NB4 (cell line): ENCODE measurements around the gene MYRFL.

Experiments
- DNase-seq: peaks from one replicate; pipeline ENCODE4 v3.0.0; 2010; ENCODE audit warnings: low read depth
- H3K4me3 ChIP-seq: one replicate; pipeline ENCODE4 v1.5.1; 2011; ENCODE audit warnings: mild to moderate bottlenecking, low read depth, low read length, moderate library complexity
- MYC ChIP-seq: IDR thresholded peaks from 2 replicates; pipeline ENCODE4 v1.6.1; 2011; ENCODE audit warnings: low read depth, low read length
- POLR2A ChIP-seq: IDR thresholded peaks from 2 replicates; pipeline ENCODE4 v1.6.1; 2011; ENCODE audit warnings: mild to moderate bottlenecking; ENCODE audit not compliant: insufficient read length; ENCODE audit errors: extremely low read depth
- TF ChIP-seq, protein P1 (sequence below): IDR thresholded peaks from 2 replicates; pipeline ENCODE4 v1.6.1; 2011; ENCODE audit warnings: low read depth, low read length
- TF ChIP-seq, protein P2 (sequence below): IDR thresholded peaks from one replicate; pipeline ENCODE4 v1.5.1; 2012; ENCODE audit warnings: low read depth, low read length

MYRFL gene

DNA sequence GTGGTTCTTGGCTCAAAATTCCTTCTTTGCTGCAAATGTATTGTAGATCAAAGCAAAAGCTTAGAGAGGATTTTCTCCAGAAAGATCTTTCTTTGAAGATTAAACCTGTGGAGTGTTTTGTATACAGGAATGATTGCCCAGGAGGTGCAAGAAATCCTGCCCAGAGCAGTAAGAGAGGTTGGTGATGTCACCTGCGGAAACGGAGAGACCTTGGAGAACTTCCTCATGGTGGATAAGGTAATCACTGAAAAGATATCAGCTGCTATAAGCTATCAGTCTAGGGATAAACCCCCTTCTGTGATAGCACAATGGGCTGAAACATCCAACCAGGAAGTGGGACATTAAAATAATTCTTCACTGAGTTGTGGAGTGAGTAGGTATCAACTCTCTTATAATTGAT lies 85.7 kb downstream of the MYRFL start:
- no peak overlapping the region for H3K4me3 ChIP-seq
- no peak for TF ChIP-seq POLR2A
- TF ChIP-seq, protein P1, sequence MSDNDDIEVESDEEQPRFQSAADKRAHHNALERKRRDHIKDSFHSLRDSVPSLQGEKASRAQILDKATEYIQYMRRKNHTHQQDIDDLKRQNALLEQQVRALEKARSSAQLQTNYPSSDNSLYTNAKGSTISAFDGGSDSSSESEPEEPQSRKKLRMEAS = no peak
- TF ChIP-seq MYC = no peak
- TF ChIP-seq, protein P2, sequence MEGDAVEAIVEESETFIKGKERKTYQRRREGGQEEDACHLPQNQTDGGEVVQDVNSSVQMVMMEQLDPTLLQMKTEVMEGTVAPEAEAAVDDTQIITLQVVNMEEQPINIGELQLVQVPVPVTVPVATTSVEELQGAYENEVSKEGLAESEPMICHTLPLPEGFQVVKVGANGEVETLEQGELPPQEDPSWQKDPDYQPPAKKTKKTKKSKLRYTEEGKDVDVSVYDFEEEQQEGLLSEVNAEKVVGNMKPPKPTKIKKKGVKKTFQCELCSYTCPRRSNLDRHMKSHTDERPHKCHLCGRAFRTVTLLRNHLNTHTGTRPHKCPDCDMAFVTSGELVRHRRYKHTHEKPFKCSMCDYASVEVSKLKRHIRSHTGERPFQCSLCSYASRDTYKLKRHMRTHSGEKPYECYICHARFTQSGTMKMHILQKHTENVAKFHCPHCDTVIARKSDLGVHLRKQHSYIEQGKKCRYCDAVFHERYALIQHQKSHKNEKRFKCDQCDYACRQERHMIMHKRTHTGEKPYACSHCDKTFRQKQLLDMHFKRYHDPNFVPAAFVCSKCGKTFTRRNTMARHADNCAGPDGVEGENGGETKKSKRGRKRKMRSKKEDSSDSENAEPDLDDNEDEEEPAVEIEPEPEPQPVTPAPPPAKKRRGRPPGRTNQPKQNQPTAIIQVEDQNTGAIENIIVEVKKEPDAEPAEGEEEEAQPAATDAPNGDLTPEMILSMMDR = no peak
- DNase-seq = no peak

DNA sequence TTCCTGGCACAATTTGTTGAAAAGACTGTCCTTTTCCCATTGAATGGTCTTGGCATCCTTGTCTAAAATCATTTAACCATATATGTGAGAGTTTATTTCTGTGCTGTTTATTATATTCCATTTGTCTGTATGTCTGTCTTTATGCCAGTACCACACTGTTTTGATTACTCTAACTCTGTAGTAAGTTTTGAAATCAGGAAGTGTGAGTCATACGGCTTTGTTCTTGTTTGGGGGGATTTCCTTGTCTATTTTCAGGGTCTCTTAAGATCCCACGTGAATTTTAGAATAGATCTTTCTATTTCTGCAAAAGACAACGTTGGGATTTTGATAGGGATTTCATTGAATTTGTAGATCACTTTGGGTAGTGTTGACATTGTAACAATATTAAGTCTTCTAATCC lies 88.5 kb downstream of the MYRFL start:
- H3K4me3 ChIP-seq = no peak overlapping the region
- DNase-seq = peak; percentile 11
- TF ChIP-seq, protein P2 = no peak
- TF ChIP-seq MYC (no peak), POLR2A (no peak)
- TF ChIP-seq, protein P1 = no peak

DNA sequence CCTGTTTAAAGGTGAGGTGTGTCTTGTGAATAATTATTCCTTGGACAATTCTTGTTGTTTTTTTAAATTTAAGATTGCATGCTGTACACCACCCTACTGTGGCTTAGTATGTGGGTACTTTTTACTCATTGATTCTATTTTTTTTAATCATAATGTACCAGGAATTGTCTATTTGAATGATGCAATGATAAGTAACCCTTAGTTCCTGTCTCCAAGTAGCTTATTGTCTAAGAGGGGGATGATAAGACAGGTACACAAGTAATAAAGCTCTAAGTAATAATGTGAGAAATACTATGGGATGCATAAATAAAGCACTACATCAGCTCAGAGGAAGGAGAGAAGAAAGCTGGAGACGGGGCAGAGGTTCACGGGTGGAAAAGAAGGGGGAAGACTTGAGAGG lies 90.9 kb downstream of the MYRFL start:
- H3K4me3 ChIP-seq = no peak overlapping the region
- TF ChIP-seq POLR2A = no peak
- TF ChIP-seq MYC = no peak
- TF ChIP-seq, protein P2 = no peak
- TF ChIP-seq, protein P1 = no peak
- no peak for DNase-seq

DNA sequence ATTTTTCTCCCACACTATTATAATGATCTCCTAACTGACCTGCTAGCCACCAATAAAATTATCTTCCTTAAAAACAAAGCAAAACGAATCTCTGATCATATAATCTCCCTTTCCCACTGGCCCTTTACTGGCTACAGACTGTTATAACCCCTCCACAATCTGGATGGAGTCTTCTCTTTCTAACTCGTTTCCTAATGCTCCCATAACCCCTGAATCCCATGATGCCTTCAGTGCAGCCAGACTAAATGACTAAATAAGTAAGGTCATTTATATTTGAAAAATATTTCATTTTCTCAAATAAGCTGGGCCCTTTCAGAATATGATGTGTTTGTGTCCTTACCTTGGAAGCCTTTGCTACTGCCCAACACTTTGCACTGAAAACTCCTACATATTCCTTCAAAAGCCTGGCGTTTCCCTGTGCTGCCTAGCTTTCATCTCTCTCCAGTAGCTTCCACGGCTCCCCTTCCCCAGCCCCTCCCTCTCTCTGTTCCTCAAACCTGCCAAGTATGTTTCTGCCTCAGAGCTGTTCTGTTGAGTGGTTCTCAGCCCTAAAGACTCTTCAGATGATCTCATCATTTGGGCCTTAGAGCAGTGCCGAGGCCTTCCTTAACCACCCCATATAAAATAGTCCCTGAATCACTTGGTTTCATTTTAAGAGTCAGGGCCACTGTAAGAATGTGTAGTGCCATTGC lies 91.7 kb downstream of the MYRFL start:
- no peak for TF ChIP-seq POLR2A
- no peak for TF ChIP-seq MYC
- TF ChIP-seq, protein P2 = no peak
- TF ChIP-seq, protein P1 = no peak
- H3K4me3 ChIP-seq = no peak overlapping the region
- no peak for DNase-seq

DNA sequence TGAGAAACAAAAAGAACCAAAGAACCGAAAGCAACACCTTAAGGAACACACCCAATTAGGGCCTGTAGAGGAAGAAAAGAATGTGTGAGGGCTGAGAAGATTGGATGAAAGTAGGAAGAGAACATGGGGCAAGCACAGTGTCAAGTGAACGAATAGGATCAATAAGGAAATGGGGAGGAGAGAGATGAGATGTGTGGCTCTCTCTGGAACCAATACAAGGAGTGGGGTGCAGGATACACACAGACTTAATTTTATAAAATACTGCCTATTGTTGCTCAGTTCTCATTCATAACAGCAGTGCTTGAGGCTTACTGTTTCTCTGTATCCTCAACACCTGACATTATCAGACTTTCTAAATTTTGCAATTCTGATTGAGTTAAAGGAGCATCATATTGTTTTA lies 93.3 kb downstream of the MYRFL start:
- no peak for DNase-seq
- TF ChIP-seq, protein P1 = no peak
- TF ChIP-seq MYC = no peak
- no peak for TF ChIP-seq POLR2A
- TF ChIP-seq, protein P2 = no peak
- no peak overlapping the region for H3K4me3 ChIP-seq
